Measurements from ENCODE around the gene SF3B1. TPM values are rescaled to one million over a fixed set of nuclear protein-coding genes. Genes with fewer than 3 reads are reported as not detected.
"Not testable (repeated sequence)": the region's sequence is repeated elsewhere in the genome, so short reads cannot be mapped to it uniquely, and the experiment has no call there.

The SF3B1 gene
- total RNA-seq, 1 donor, result 702 TPM

GRCh38 chr2:197419438-197419837 is 15.4 kb downstream of the SF3B1 start:
- no peaks in the 10 kb centered on the region for H3K9me3 ChIP-seq (ENCODE audit: low read depth, low read length)
- no peaks in the 10 kb centered on the region for H3K27me3 ChIP-seq (ENCODE audit: insufficient read depth, low read length)
- no peaks in the 10 kb centered on the region for H3K4me1 ChIP-seq (ENCODE audit: insufficient read depth, low read length)
- H3K4me3 ChIP-seq (ENCODE audit: low read length), result no peak overlapping the region

- no peaks in the 10 kb centered on the region for H3K27me3 ChIP-seq (ENCODE audit: insufficient read depth, low read length)
- no peaks in the 10 kb centered on the region for H3K9me3 ChIP-seq (ENCODE audit: low read depth, low read length)
- H3K4me1 ChIP-seq (ENCODE audit: insufficient read depth, low read length), result no peaks in the 10 kb centered on the region
- no peak overlapping the region for H3K4me3 ChIP-seq (ENCODE audit: low read length)
These were observed 18.6 kb downstream of the SF3B1 start for GRCh38 chr2:197416268-197416667.

GRCh38 chr2:197414515-197414914 is 20.3 kb downstream of the SF3B1 start:
- H3K4me3 ChIP-seq (ENCODE audit: low read length), result no peak overlapping the region
- H3K9me3 ChIP-seq (ENCODE audit: low read depth, low read length), result no peaks in the 10 kb centered on the region
- H3K4me1 ChIP-seq (ENCODE audit: insufficient read depth, low read length), result no peaks in the 10 kb centered on the region
- no peaks in the 10 kb centered on the region for H3K27me3 ChIP-seq (ENCODE audit: insufficient read depth, low read length)

- Histone ChIP-seq H3K27me3 (ENCODE audit: insufficient read depth, low read length) (no peaks in the 10 kb centered on the region), H3K4me1 (ENCODE audit: insufficient read depth, low read length) (no peaks in the 10 kb centered on the region), H3K4me3 (ENCODE audit: low read length) (no peak overlapping the region), H3K9me3 (ENCODE audit: low read depth, low read length) (no peaks in the 10 kb centered on the region)
These were observed 20.8 kb downstream of the SF3B1 start for GRCh38 chr2:197414039-197414438.

- H3K9me3 ChIP-seq (ENCODE audit: low read depth, low read length), result no peaks in the 10 kb centered on the region
- H3K4me1 ChIP-seq (ENCODE audit: insufficient read depth, low read length), result no peaks in the 10 kb centered on the region
- H3K27me3 ChIP-seq (ENCODE audit: insufficient read depth, low read length), result no peaks in the 10 kb centered on the region
- H3K4me3 ChIP-seq (ENCODE audit: low read length), result no peak overlapping the region
These were observed 29.2 kb downstream of the SF3B1 start for GRCh38 chr2:197405582-197405981.

GRCh38 chr2:197399887-197400540 is 34.8 kb downstream of the SF3B1 start:
- H3K9me3 ChIP-seq (ENCODE audit: low read depth, low read length), result no peaks in the 10 kb centered on the region
- H3K4me3 ChIP-seq (ENCODE audit: low read length), result no peak overlapping the region
- no peaks in the 10 kb centered on the region for H3K27me3 ChIP-seq (ENCODE audit: insufficient read depth, low read length)

GRCh38 chr2:197398913-197399312 is 35.9 kb downstream of the SF3B1 start:
- H3K4me1 ChIP-seq (ENCODE audit: insufficient read depth, low read length), result no peaks in the 10 kb centered on the region
- H3K4me3 ChIP-seq (ENCODE audit: low read length), result no peak overlapping the region
- H3K27me3 ChIP-seq (ENCODE audit: insufficient read depth, low read length), result no peaks in the 10 kb centered on the region
- H3K9me3 ChIP-seq (ENCODE audit: low read depth, low read length), result no peaks in the 10 kb centered on the region

More at GRCh38 chr2:197399887-197400540, 34.8 kb downstream of the SF3B1 start:
- H3K4me1 ChIP-seq (ENCODE audit: insufficient read depth, low read length), result no peaks in the 10 kb centered on the region

- H3K4me1 ChIP-seq (ENCODE audit: insufficient read depth, low read length), result no peaks in the 10 kb centered on the region
- no peaks in the 10 kb centered on the region for H3K9me3 ChIP-seq (ENCODE audit: low read depth, low read length)
These were observed 43.6 kb downstream of the SF3B1 start for GRCh38 chr2:197391220-197391717.

GRCh38 chr2:197388866-197389587 is 45.8 kb downstream of the SF3B1 start:
- H3K27me3 ChIP-seq (ENCODE audit: insufficient read depth, low read length), result no peaks in the 10 kb centered on the region
- H3K4me1 ChIP-seq (ENCODE audit: insufficient read depth, low read length), result no peaks in the 10 kb centered on the region
- no peak overlapping the region for H3K4me3 ChIP-seq (ENCODE audit: low read length)
- H3K9me3 ChIP-seq (ENCODE audit: low read depth, low read length), result no peaks in the 10 kb centered on the region

More at GRCh38 chr2:197391220-197391717, 43.6 kb downstream of the SF3B1 start:
- Histone ChIP-seq H3K4me3 (ENCODE audit: low read length) (no peak overlapping the region), H3K27me3 (ENCODE audit: insufficient read depth, low read length) (no peaks in the 10 kb centered on the region)

- Histone ChIP-seq H3K9me3 (ENCODE audit: low read depth, low read length) (no peaks in the 10 kb centered on the region), H3K27me3 (ENCODE audit: insufficient read depth, low read length) (no peaks in the 10 kb centered on the region), H3K4me1 (ENCODE audit: insufficient read depth, low read length) (no peaks in the 10 kb centered on the region), H3K4me3 (ENCODE audit: low read length) (no peak overlapping the region)
These were observed 47.6 kb downstream of the SF3B1 start for GRCh38 chr2:197387179-197387578.

- no peaks in the 10 kb centered on the region for H3K9me3 ChIP-seq (ENCODE audit: low read depth, low read length)
- no peaks in the 10 kb centered on the region for H3K4me1 ChIP-seq (ENCODE audit: insufficient read depth, low read length)
- no peaks in the 10 kb centered on the region for H3K27me3 ChIP-seq (ENCODE audit: insufficient read depth, low read length)
- no peak overlapping the region for H3K4me3 ChIP-seq (ENCODE audit: low read length)
These were observed 48.6 kb downstream of the SF3B1 start for GRCh38 chr2:197386242-197386641.

- Histone ChIP-seq H3K4me3 (ENCODE audit: low read length) (no peak overlapping the region), H3K27me3 (ENCODE audit: insufficient read depth, low read length) (no peaks in the 10 kb centered on the region), H3K9me3 (ENCODE audit: low read depth, low read length) (no peaks in the 10 kb centered on the region), H3K4me1 (ENCODE audit: insufficient read depth, low read length) (peaks cover 2% of the 10 kb centered on the region)
These were observed 51.0 kb downstream of the SF3B1 start for GRCh38 chr2:197383825-197384224.

- Histone ChIP-seq H3K27me3 (ENCODE audit: insufficient read depth, low read length) (no peaks in the 10 kb centered on the region), H3K9me3 (ENCODE audit: low read depth, low read length) (no peaks in the 10 kb centered on the region), H3K4me1 (ENCODE audit: insufficient read depth, low read length) (peaks cover 8% of the 10 kb centered on the region), H3K4me3 (ENCODE audit: low read length) (no peak overlapping the region)
These were observed 53.2 kb downstream of the SF3B1 start for GRCh38 chr2:197381641-197382040.

GRCh38 chr2:197379918-197380309 is 54.9 kb downstream of the SF3B1 start:
- not testable (repeated sequence) for H3K4me3 ChIP-seq (ENCODE audit: low read length); H3K9me3 ChIP-seq (ENCODE audit: low read depth, low read length); H3K27me3 ChIP-seq (ENCODE audit: insufficient read depth, low read length); H3K4me1 ChIP-seq (ENCODE audit: insufficient read depth, low read length)

- not testable (repeated sequence) for H3K4me1 ChIP-seq (ENCODE audit: insufficient read depth, low read length); H3K4me3 ChIP-seq (ENCODE audit: low read length); H3K27me3 ChIP-seq (ENCODE audit: insufficient read depth, low read length); H3K9me3 ChIP-seq (ENCODE audit: low read depth, low read length)
These were observed 55.4 kb downstream of the SF3B1 start for GRCh38 chr2:197379308-197379917.
